Hepatocyte (in vitro differentiated cells): ENCODE measurements around the gene ZDHHC18. TPM values are rescaled to one million over a fixed set of nuclear protein-coding genes. Genes with fewer than 3 reads are reported as not detected.
A peak's percentile ranks its signal among the peaks of the same experiment; 100 is the strongest.
"Not testable (repeated sequence)": the region's sequence is repeated elsewhere in the genome, so short reads cannot be mapped to it uniquely, and the experiment has no call there.

Experiments
- DNase-seq: peaks from one replicate; pipeline ENCODE4 v3.0.0-alpha.2; 2016; ENCODE audit warnings: low spot score
- H2AFZ ChIP-seq: fragments of 200-600 bp; sonication (generic); 2 replicates; pipeline ENCODE4 v1.6.0; 2016; ENCODE audit warnings: antibody characterized with exemption, mild to moderate bottlenecking
- H3K27ac ChIP-seq: fragments of 200-600 bp; sonication (generic); 2 replicates; pipeline ENCODE4 v1.5.1; 2016; ENCODE audit warnings: mild to moderate bottlenecking
- H3K27me3 ChIP-seq: fragments of 200-600 bp; sonication (generic); 2 replicates; pipeline ENCODE4 v1.6.1; 2016
- H3K36me3 ChIP-seq: fragments of 200-600 bp; sonication (generic); replicated peaks from 2 replicates; pipeline ENCODE4 v1.5.1; 2016; ENCODE audit warnings: low read depth; ENCODE audit not compliant: insufficient read depth
- H3K4me1 ChIP-seq: fragments of 200-600 bp; sonication (generic); 2 replicates; pipeline ENCODE4 v1.5.1; 2016; ENCODE audit warnings: mild to moderate bottlenecking, moderate library complexity; ENCODE audit not compliant: insufficient read depth
- H3K4me2 ChIP-seq: fragments of 200-600 bp; sonication (generic); 2 replicates; pipeline ENCODE4 v1.6.0; 2016
- H3K4me3 ChIP-seq: fragments of 200-600 bp; sonication (generic); 2 replicates; pipeline ENCODE4 v1.5.1; 2016; ENCODE audit warnings: mild to moderate bottlenecking
- H3K79me2 ChIP-seq: fragments of 200-600 bp; sonication (generic); 2 replicates; pipeline ENCODE4 v1.6.0; 2017; ENCODE audit warnings: mild to moderate bottlenecking
- H3K9me2 ChIP-seq: fragments of 200-600 bp; sonication (generic); replicated peaks from 2 replicates; pipeline ENCODE4 v1.6.0; 2017; ENCODE audit warnings: mild to moderate bottlenecking; ENCODE audit not compliant: insufficient read depth
- H3K9me3 ChIP-seq: fragments of 200-600 bp; sonication (generic); 2 replicates; pipeline ENCODE4 v1.5.1; 2016; ENCODE audit warnings: low read depth, mild to moderate bottlenecking
- H4K20me1 ChIP-seq: fragments of 200-600 bp; sonication (generic); 2 replicates; pipeline ENCODE4 v1.6.0; 2016; ENCODE audit warnings: mild to moderate bottlenecking; ENCODE audit not compliant: insufficient read depth, poor library complexity, severe bottlenecking
- CTCF ChIP-seq: fragments of 200-600 bp; sonication (generic); IDR thresholded peaks from 2 replicates; pipeline ENCODE4 v1.5.1; 2016; ENCODE audit warnings: antibody characterized with exemption, mild to moderate bottlenecking; ENCODE audit not compliant: poor library complexity
- EZH2 ChIP-seq: fragments of 200-600 bp; sonication (generic); IDR thresholded peaks from 2 replicates; pipeline ENCODE4 v1.6.1; 2016; ENCODE audit warnings: antibody characterized with exemption, mild to moderate bottlenecking, borderline replicate concordance
- EZH2phosphoT487 ChIP-seq: fragments of 200-600 bp; sonication (generic); IDR thresholded peaks from one replicate; pipeline ENCODE4 v1.6.1; 2018; ENCODE audit warnings: antibody characterized with exemption, mild to moderate bottlenecking, low read depth, moderate library complexity; ENCODE audit not compliant: unreplicated experiment, severe bottlenecking
- WGBS: methylation state at CpG from one replicate; pipeline ENCODE4 v1.1.6; 2016; ENCODE audit warnings: low lambda C conversion rate; ENCODE audit errors: missing lambda C conversion rate; 5-methylcytosine and 5-hydroxymethylcytosine counted together
- polyA plus RNA-seq: library from polyadenylated mRNA; unstranded; fragments of >200 nt; fragmentation: Nextera tagmentation; extraction: Ambion mirVana; gene quantifications from 2 replicates; pipeline ENCODE4 v1.2.1, GENCODE V29; 2016
- total RNA-seq: library from RNA; depleted of rRNA; stranded (reverse); fragments of >200 nt; gene quantifications from 2 replicates; pipeline ENCODE4 v1.2.3, GENCODE V29; 2014

ZDHHC18 gene
- total and polyA plus RNA-seq, 2 experiments from 2014 or later: 14.9 to 22.5 TPM

GRCh38 chr1:26831546-26832248 lies 5.2 kb downstream of the ZDHHC18 start:
- Histone ChIP-seq H4K20me1 (peaks cover 9% of the 10 kb centered on the region), H3K9me2 (no peaks in the 10 kb centered on the region), H3K36me3 (no peaks in the 10 kb centered on the region), H3K27ac (no peak overlapping the region), H3K9me3 (no peaks in the 10 kb centered on the region), H3K4me3 (no peak overlapping the region), H2AFZ (no peak overlapping the region), H3K4me2 (no peak overlapping the region), H3K79me2 (peaks cover 42% of the 10 kb centered on the region), H3K27me3 (no peaks in the 10 kb centered on the region), H3K4me1 (peaks cover 10% of the 10 kb centered on the region)
- WGBS: 46% methylated on average over 3 of the region's 3 CpGs
- TF ChIP-seq EZH2phosphoT487 (no peak), CTCF (no peak), EZH2 (no peak)
- DNase-seq: peak; percentile 75

- DNase-seq: no peak
These were observed 5.9 kb downstream of the ZDHHC18 start for GRCh38 chr1:26832249-26832960.

GRCh38 chr1:26833432-26834405 lies 7.2 kb downstream of the ZDHHC18 start:
- H3K4me3 ChIP-seq: no peak overlapping the region
- peaks cover 9% of the 10 kb centered on the region for H4K20me1 ChIP-seq
- no peak overlapping the region for H3K27ac ChIP-seq
- H3K79me2 ChIP-seq: peaks cover 25% of the 10 kb centered on the region
- no peaks in the 10 kb centered on the region for H3K27me3 ChIP-seq
- no peaks in the 10 kb centered on the region for H3K36me3 ChIP-seq
- WGBS: 82% methylated on average over 23 of the region's 23 CpGs
- TF ChIP-seq EZH2phosphoT487 (no peak), CTCF (no peak), EZH2 (no peak)
- no peak overlapping the region for H3K4me2 ChIP-seq
- no peak overlapping the region for H2AFZ ChIP-seq
- H3K4me1 ChIP-seq: no peaks in the 10 kb centered on the region
- H3K9me2 ChIP-seq: no peaks in the 10 kb centered on the region
- H3K9me3 ChIP-seq: no peaks in the 10 kb centered on the region
- no peak for DNase-seq

More at GRCh38 chr1:26832249-26832960, 5.9 kb downstream of the ZDHHC18 start:
- WGBS: 89% methylated on average over 16 of the region's 16 CpGs
- H2AFZ ChIP-seq: no peak overlapping the region
- H3K4me2 ChIP-seq: no peak overlapping the region
- TF ChIP-seq EZH2: no peak
- no peak for TF ChIP-seq CTCF
- TF ChIP-seq EZH2phosphoT487: no peak
- H3K9me3 ChIP-seq: no peaks in the 10 kb centered on the region
- no peaks in the 10 kb centered on the region for H3K36me3 ChIP-seq
- no peaks in the 10 kb centered on the region for H3K27me3 ChIP-seq
- H3K9me2 ChIP-seq: no peaks in the 10 kb centered on the region
- H3K79me2 ChIP-seq: peaks cover 37% of the 10 kb centered on the region
- no peak overlapping the region for H3K27ac ChIP-seq
- peaks cover 6% of the 10 kb centered on the region for H3K4me1 ChIP-seq
- peaks cover 9% of the 10 kb centered on the region for H4K20me1 ChIP-seq
- no peak overlapping the region for H3K4me3 ChIP-seq

GRCh38 chr1:26837665-26838064 lies 11.2 kb downstream of the ZDHHC18 start:
- not testable (repeated sequence) for H3K4me3 ChIP-seq, H3K4me1 ChIP-seq, H3K79me2 ChIP-seq, H3K27me3 ChIP-seq, H3K9me2 ChIP-seq, H3K36me3 ChIP-seq, H3K27ac ChIP-seq, H2AFZ ChIP-seq, H3K4me2 ChIP-seq, DNase-seq, H3K9me3 ChIP-seq, H4K20me1 ChIP-seq
- WGBS: 83% methylated on average over 5 of the region's 5 CpGs
